Measurements from ENCODE around the gene NKAIN2.
"Not testable (repeated sequence)": the region's sequence is repeated elsewhere in the genome, so short reads cannot be mapped to it uniquely, and the experiment has no call there.

The NKAIN2 gene

GRCh38 chr6:124119596-124119995, 315.9 kb downstream of the NKAIN2 start:
- no peak for DNase-seq

- no peak for DNase-seq
Observed at GRCh38 chr6:124123617-124124209, 320.0 kb downstream of the NKAIN2 start.

GRCh38 chr6:124131259-124131658, 327.6 kb downstream of the NKAIN2 start:
- DNase-seq = no peak

- DNase-seq = no peak
Observed at GRCh38 chr6:124131779-124132178, 328.1 kb downstream of the NKAIN2 start.

GRCh38 chr6:124132256-124132655, 328.6 kb downstream of the NKAIN2 start:
- DNase-seq = no peak

GRCh38 chr6:124142852-124143251, 339.2 kb downstream of the NKAIN2 start:
- DNase-seq = no peak

GRCh38 chr6:124143435-124143834, 339.8 kb downstream of the NKAIN2 start:
- DNase-seq = no peak

GRCh38 chr6:124147621-124148020, 344.0 kb downstream of the NKAIN2 start:
- no peak for DNase-seq

GRCh38 chr6:124148236-124148957, 344.7 kb downstream of the NKAIN2 start:
- no peak for DNase-seq

- DNase-seq = no peak
Observed at GRCh38 chr6:124149646-124150045, 346.0 kb downstream of the NKAIN2 start.

- DNase-seq = no peak
Observed at GRCh38 chr6:124158024-124158423, 354.4 kb downstream of the NKAIN2 start.

- DNase-seq = no peak
Observed at GRCh38 chr6:124163676-124164075, 360.0 kb downstream of the NKAIN2 start.

GRCh38 chr6:124164343-124164742, 360.7 kb downstream of the NKAIN2 start:
- no peak for DNase-seq

- DNase-seq = not testable (repeated sequence)
Observed at GRCh38 chr6:124167249-124167648, 363.6 kb downstream of the NKAIN2 start.

- DNase-seq = no peak
Observed at GRCh38 chr6:124190256-124190655, 386.6 kb downstream of the NKAIN2 start.

- DNase-seq = no peak
Observed at GRCh38 chr6:124193132-124193531, 389.5 kb downstream of the NKAIN2 start.

GRCh38 chr6:124197148-124197547, 393.5 kb downstream of the NKAIN2 start:
- no peak for DNase-seq

- no peak for DNase-seq
Observed at GRCh38 chr6:124199286-124199685, 395.6 kb downstream of the NKAIN2 start.

GRCh38 chr6:124200661-124201060, 397.0 kb downstream of the NKAIN2 start:
- no peak for DNase-seq

- no peak for DNase-seq
Observed at GRCh38 chr6:124203101-124203811, 399.6 kb downstream of the NKAIN2 start.

GRCh38 chr6:124203812-124204167, 400.1 kb downstream of the NKAIN2 start:
- no peak for DNase-seq

GRCh38 chr6:124205921-124206320, 402.3 kb downstream of the NKAIN2 start:
- DNase-seq = no peak

- DNase-seq = no peak
Observed at GRCh38 chr6:124223611-124224345, 420.1 kb downstream of the NKAIN2 start.

- DNase-seq = no peak
Observed at GRCh38 chr6:124226396-124226795, 422.7 kb downstream of the NKAIN2 start.
